Eye (tissue), 1 donor: ENCODE results near the gene NEK7.
"Not testable (repeated sequence)": the region's sequence is repeated elsewhere in the genome, so short reads cannot be mapped to it uniquely, and the experiment has no call there.

Experiments used
- DNase-seq: peaks from one replicate; pipeline ENCODE4 v3.0.0-alpha.2; 2015

Gene NEK7

GRCh38 chr1:198156745-198157240 lies at the start of gene NEK7:
Gene NEK7, plus strand, starts transcription at chr1:198156998. Its CDS starts 75,583 bp downstream, at chr1:198232581.
- DNase-seq: peak; percentile 95

GRCh38 chr1:198107091-198107501 lies 49.7 kb upstream of the NEK7 start:
- no peak for DNase-seq

GRCh38 chr1:198108636-198109370 lies 48.0 kb upstream of the NEK7 start:
- DNase-seq: no peak

- DNase-seq: no peak
Observed at GRCh38 chr1:198109371-198109715, 47.5 kb upstream of the NEK7 start.

- no peak for DNase-seq
Observed at GRCh38 chr1:198113342-198113750, 43.5 kb upstream of the NEK7 start.

GRCh38 chr1:198116069-198116468 lies 40.7 kb upstream of the NEK7 start:
- DNase-seq: no peak

- no peak for DNase-seq
Observed at GRCh38 chr1:198116469-198116868, 40.3 kb upstream of the NEK7 start.

- no peak for DNase-seq
Observed at GRCh38 chr1:198117267-198117666, 39.5 kb upstream of the NEK7 start.

GRCh38 chr1:198118134-198118533 lies 38.7 kb upstream of the NEK7 start:
- peak; percentile 72 for DNase-seq

GRCh38 chr1:198119906-198120305 lies 36.9 kb upstream of the NEK7 start:
- DNase-seq: no peak

GRCh38 chr1:198121056-198121826 lies 35.6 kb upstream of the NEK7 start:
- DNase-seq: no peak

- no peak for DNase-seq
Observed at GRCh38 chr1:198122693-198123092, 34.1 kb upstream of the NEK7 start.

GRCh38 chr1:198123133-198123532 lies 33.7 kb upstream of the NEK7 start:
- peak; percentile 25 for DNase-seq

GRCh38 chr1:198124673-198125072 lies 32.1 kb upstream of the NEK7 start:
- DNase-seq: no peak

- DNase-seq: peak; percentile 21
Observed at GRCh38 chr1:198125995-198126735, 30.6 kb upstream of the NEK7 start.

GRCh38 chr1:198128533-198128932 lies 28.3 kb upstream of the NEK7 start:
- DNase-seq: no peak

- not testable (repeated sequence) for DNase-seq
Observed at GRCh38 chr1:198130053-198130452, 26.7 kb upstream of the NEK7 start.

- DNase-seq: no peak
Observed at GRCh38 chr1:198132060-198132781, 24.6 kb upstream of the NEK7 start.

- DNase-seq: no peak
Observed at GRCh38 chr1:198134252-198134651, 22.5 kb upstream of the NEK7 start.

- no peak for DNase-seq
Observed at GRCh38 chr1:198135366-198135765, 21.4 kb upstream of the NEK7 start.

- no peak for DNase-seq
Observed at GRCh38 chr1:198141668-198142351, 15.0 kb upstream of the NEK7 start.

- DNase-seq: no peak
Observed at GRCh38 chr1:198143797-198144196, 13.0 kb upstream of the NEK7 start.
